ENCODE measurements around the gene HPD. TPM values are rescaled to one million over a fixed set of nuclear protein-coding genes. Genes with fewer than 3 reads are reported as not detected.
"Not testable (repeated sequence)": the region's sequence is repeated elsewhere in the genome, so short reads cannot be mapped to it uniquely, and the experiment has no call there.

Gene HPD
- total RNA-seq, 2 donors from 2014 or later: 1.2 to 6.8 TPM

DNA sequence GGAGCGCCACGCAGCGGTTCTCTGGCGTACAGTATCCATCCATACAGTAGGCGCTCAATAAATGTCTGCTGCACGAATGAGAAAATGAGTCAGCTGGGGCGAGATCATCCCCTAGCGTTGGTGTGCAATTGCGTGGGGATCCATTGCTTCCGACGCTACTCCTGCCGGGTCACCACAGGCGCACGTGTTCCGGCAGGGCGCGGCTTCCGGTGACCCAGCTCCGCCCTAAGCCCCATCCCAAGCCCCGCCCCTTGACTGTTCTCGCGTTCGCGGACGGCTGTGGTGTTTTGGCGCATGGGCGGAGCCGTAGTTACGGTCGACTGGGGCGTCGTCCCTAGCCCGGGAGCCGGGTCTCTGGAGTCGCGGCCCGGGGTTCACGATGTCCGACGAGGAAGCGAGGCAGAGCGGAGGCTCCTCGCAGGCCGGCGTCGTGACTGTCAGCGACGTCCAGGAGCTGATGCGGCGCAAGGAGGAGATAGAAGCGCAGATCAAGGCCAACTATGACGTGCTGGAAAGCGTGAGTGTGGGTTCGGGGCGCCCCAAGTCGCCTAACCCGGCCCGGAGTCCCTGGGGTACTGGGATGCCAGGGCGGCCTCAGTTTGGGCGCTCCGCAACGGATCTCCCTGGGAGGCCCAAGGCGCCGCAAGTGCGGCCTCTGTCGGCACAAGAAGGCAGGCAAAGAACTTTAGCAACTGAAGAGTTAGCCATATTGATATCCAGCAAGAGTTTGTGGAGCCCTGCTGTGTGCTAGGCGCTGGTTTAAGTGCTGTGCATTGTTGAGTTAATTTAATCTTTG is 30.0 kb upstream of the HPD start, which contains the start of gene PSMD9:
PSMD9 (plus strand) TSS at position 313 of the 796 bp plus-strand sequence; CDS start at position 380, 67 bp downstream.
- H3K4me3 ChIP-seq: peak within 1 kb of the TSS; percentile 89
- DNase-seq (ENCODE audit: low spot score): peak; percentile 88
- TF ChIP-seq, protein P1, sequence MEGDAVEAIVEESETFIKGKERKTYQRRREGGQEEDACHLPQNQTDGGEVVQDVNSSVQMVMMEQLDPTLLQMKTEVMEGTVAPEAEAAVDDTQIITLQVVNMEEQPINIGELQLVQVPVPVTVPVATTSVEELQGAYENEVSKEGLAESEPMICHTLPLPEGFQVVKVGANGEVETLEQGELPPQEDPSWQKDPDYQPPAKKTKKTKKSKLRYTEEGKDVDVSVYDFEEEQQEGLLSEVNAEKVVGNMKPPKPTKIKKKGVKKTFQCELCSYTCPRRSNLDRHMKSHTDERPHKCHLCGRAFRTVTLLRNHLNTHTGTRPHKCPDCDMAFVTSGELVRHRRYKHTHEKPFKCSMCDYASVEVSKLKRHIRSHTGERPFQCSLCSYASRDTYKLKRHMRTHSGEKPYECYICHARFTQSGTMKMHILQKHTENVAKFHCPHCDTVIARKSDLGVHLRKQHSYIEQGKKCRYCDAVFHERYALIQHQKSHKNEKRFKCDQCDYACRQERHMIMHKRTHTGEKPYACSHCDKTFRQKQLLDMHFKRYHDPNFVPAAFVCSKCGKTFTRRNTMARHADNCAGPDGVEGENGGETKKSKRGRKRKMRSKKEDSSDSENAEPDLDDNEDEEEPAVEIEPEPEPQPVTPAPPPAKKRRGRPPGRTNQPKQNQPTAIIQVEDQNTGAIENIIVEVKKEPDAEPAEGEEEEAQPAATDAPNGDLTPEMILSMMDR (IDR thresholded peaks at IDR 0.05): peak; percentile 64

DNA sequence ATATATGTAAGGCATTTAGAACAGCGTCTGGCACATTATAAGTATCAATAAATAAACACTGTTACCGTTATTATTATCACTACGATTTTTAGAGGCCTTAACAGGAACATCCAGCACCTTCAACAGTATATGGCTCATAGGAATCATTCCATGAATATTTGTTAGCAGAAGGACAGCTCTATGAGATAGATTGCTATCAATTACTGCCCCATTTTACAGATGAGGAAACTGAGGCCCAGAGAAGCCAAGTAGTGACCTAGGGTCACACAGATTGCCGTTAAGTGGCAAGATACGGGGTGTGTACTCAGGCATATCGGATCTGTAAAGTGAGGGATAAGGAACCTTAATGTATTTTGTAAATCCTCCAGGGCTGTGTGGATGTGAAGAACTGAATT is 29.4 kb upstream of the HPD start:
- Histone ChIP-seq H3K36me3 (no peaks in the 10 kb centered on the region), H3K9me3 (no peaks in the 10 kb centered on the region), H3K4me3 (peak overlapping the region; percentile 89), H3K27ac (peak overlapping the region in 1 of 2 donors; percentile 96), H3K27me3 (replicated peaks; ENCODE audit: insufficient read depth) (no peaks in the 10 kb centered on the region), H3K4me1 (ENCODE audit: control insufficient read depth in 1 of 2, low read depth in 2 of 2) (peaks cover 18 to 27% of the 10 kb centered on the region in 2 donors)
- ATAC-seq (ENCODE audit: insufficient number of reproducible peaks, low FRiP score, low read depth) (no peak), DNase-seq (ENCODE audit: low spot score) (no peak)
- TF ChIP-seq, protein P1 (IDR thresholded peaks at IDR 0.05): no peak

More for the DNA sequence above, 30.0 kb upstream of the HPD start, which contains the start of gene PSMD9:
- Histone ChIP-seq H3K4me1 (ENCODE audit: control insufficient read depth in 1 of 2, low read depth in 2 of 2) (peaks cover 23 to 33% of the 10 kb centered on the region in 2 donors), H3K36me3 (no peaks in the 10 kb centered on the region), H3K27ac (peak within 1 kb of the TSS; percentile 95 to 96), H3K27me3 (replicated peaks; ENCODE audit: insufficient read depth) (no peaks in the 10 kb centered on the region), H3K9me3 (no peaks in the 10 kb centered on the region)
- peak; percentile 97 for ATAC-seq (ENCODE audit: insufficient number of reproducible peaks, low FRiP score, low read depth)

DNA sequence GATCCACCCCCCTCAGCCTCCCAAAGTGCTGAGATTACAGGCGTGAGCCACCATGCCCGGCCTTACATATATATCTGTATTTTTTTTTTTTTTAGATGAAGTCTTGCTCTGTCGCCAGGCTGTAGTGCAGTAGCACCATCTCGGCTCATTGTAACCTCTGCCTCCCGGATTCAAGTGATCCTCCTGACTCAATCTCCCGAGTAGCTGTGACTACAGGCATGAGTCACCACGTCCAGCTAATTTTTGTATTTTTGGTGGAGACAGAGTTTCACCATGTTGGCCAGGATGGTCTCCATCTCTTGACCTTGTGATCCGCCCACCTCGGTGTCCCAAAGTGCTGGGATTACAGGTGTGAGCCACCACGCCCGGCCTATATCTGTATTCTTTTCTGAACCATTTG is 26.5 kb upstream of the HPD start:
- not testable (repeated sequence) for H3K36me3 ChIP-seq; H3K27me3 ChIP-seq (replicated peaks; ENCODE audit: insufficient read depth); H3K9me3 ChIP-seq; H3K27ac ChIP-seq; H3K4me3 ChIP-seq; ATAC-seq (ENCODE audit: insufficient number of reproducible peaks, low FRiP score, low read depth); DNase-seq (ENCODE audit: low spot score)
- peaks cover 10 to 15% of the 10 kb centered on the region in 2 donors for H3K4me1 ChIP-seq (ENCODE audit: control insufficient read depth in 1 of 2, low read depth in 2 of 2)

DNA sequence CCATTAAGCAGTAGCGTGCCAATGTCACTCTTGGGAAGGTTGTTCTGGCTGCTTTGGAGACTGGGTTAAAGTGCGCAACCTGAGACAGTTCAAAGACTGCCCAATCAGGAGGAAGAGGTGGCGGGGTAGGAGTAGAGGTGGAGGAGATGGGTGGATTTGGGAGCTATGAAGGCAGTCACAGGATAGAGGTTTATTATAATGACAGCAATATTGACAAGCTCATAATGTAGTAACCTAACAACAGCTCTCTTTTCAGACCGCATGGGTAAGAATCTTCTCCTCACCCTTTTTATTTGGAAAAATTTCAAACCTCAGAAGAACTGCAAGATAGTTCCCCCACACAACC is 24.6 kb upstream of the HPD start:
- no peak for ATAC-seq (ENCODE audit: insufficient number of reproducible peaks, low FRiP score, low read depth)
- DNase-seq (ENCODE audit: low spot score): no peak
- H3K27me3 ChIP-seq (replicated peaks; ENCODE audit: insufficient read depth): no peaks in the 10 kb centered on the region
- no peaks in the 10 kb centered on the region for H3K36me3 ChIP-seq
- no peaks in the 10 kb centered on the region for H3K9me3 ChIP-seq
- H3K4me3 ChIP-seq: no peak overlapping the region
- TF ChIP-seq, protein P1 (IDR thresholded peaks at IDR 0.05): no peak
- H3K4me1 ChIP-seq (ENCODE audit: control insufficient read depth in 1 of 2, low read depth in 2 of 2): peaks cover 3 to 4% of the 10 kb centered on the region in 2 donors
- no peak overlapping the region for H3K27ac ChIP-seq

DNA sequence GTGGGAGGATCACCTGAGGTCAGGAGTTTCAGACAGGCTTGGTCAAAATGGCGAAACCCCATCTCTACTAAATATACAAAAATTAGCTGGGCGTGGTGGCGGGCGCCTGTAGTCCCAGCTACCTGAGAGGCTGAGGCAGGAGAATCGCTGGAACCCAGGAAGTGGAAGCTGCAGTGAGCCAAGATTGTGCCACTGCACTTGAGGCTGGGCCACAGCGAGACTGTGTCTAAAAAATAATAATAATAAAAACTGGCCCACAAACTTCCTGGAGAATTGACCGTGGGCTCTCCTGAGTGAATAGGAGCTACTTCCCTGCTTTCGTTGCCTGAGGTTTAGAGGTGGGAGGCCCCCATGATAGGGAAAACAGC is 17.4 kb upstream of the HPD start:
- DNase-seq (ENCODE audit: low spot score); H3K4me1 ChIP-seq (ENCODE audit: control insufficient read depth in 1 of 2, low read depth in 2 of 2); H3K4me3 ChIP-seq; H3K36me3 ChIP-seq; ATAC-seq (ENCODE audit: insufficient number of reproducible peaks, low FRiP score, low read depth); H3K27ac ChIP-seq; H3K27me3 ChIP-seq (replicated peaks; ENCODE audit: insufficient read depth); H3K9me3 ChIP-seq: not testable (repeated sequence)

DNA sequence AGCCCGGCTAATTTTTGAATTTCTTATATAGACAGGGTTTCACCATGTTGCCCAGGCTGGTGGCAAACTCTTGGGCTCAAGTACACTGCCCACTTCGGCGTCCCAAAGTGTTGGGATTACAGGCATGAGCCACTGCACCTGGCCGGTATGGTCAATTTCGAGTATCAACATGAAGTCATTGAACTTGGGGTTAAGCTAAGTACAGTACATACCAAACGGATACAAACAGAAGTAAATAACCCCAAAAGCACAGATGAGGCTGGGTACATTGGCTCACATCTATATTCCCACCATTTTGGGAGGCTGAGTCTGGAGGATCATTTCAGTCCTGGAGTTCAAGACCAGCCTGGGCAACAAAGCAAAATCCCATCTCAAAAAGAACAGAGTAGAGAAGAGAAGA is 16.9 kb upstream of the HPD start:
- Histone ChIP-seq H3K27me3 (replicated peaks; ENCODE audit: insufficient read depth) (no peaks in the 10 kb centered on the region), H3K36me3 (no peaks in the 10 kb centered on the region), H3K9me3 (no peaks in the 10 kb centered on the region), H3K4me3 (no peak overlapping the region), H3K27ac (no peak overlapping the region), H3K4me1 (ENCODE audit: control insufficient read depth in 1 of 2, low read depth in 2 of 2) (no peaks in the 10 kb centered on the region)
- DNase-seq (ENCODE audit: low spot score) (no peak), ATAC-seq (ENCODE audit: insufficient number of reproducible peaks, low FRiP score, low read depth) (no peak)
- TF ChIP-seq, protein P1 (IDR thresholded peaks at IDR 0.05): no peak
